ENCODE measurements around the gene RFWD3. TPM values are rescaled to one million over a fixed set of nuclear protein-coding genes. Genes with fewer than 3 reads are reported as not detected.

Gene RFWD3
- total RNA-seq, 1 donor from 2014 or later: 34.3 TPM

GRCh38 chr16:74660383-74660782, 6.3 kb downstream of the RFWD3 start:
- H3K27me3 Mint-ChIP-seq (ENCODE audit: low read depth, unreplicated experiment): no peaks in the 10 kb centered on the region
- H3K4me2 ChIP-seq (ENCODE audit: low read length): no peak overlapping the region
- TF ChIP-seq EZH2 (IDR thresholded peaks at IDR 0.05; ENCODE audit: insufficient read depth, low read length) (no peak), CTCF (IDR thresholded peaks at IDR 0.05; ENCODE audit: insufficient read depth, low read depth, low read length) (no peak)
- no peak overlapping the region for H3K27ac Mint-ChIP-seq (ENCODE audit: unreplicated experiment)
- H4K20me1 ChIP-seq (ENCODE audit: insufficient read depth, low read length): peaks cover 54% of the 10 kb centered on the region
- H3K36me3 Mint-ChIP-seq (ENCODE audit: low read depth, unreplicated experiment): peaks cover 24% of the 10 kb centered on the region
- no peak overlapping the region for H3K4me3 Mint-ChIP-seq (ENCODE audit: unreplicated experiment)
- no peaks in the 10 kb centered on the region for H3K27me3 ChIP-seq (ENCODE audit: insufficient read depth, low read length)
- peaks cover 10% of the 10 kb centered on the region for H3K4me1 Mint-ChIP-seq (ENCODE audit: low read depth, unreplicated experiment)
- DNase-seq (ENCODE audit: low read depth) (no peak), FAIRE-seq (no peak)
- H2AFZ ChIP-seq (ENCODE audit: low read depth, low read length): no peak overlapping the region
- peaks cover 39% of the 10 kb centered on the region for H3K36me3 ChIP-seq (ENCODE audit: insufficient read depth, low read length)
- H3K9ac ChIP-seq (ENCODE audit: low read length): no peak overlapping the region
- H3K9me3 ChIP-seq (ENCODE audit: insufficient read depth, low read depth, low read length): no peaks in the 10 kb centered on the region
- no peaks in the 10 kb centered on the region for H3K4me1 ChIP-seq (ENCODE audit: insufficient read depth, low read length)
- H3K27ac ChIP-seq (ENCODE audit: low read depth, low read length): no peak overlapping the region
- H3K9me3 Mint-ChIP-seq (ENCODE audit: unreplicated experiment): no peaks in the 10 kb centered on the region
- peaks cover 100% of the 10 kb centered on the region for H3K79me2 ChIP-seq (ENCODE audit: insufficient read depth, low read length)
- no peak overlapping the region for H3K4me3 ChIP-seq (ENCODE audit: insufficient read depth, low read depth, low read length)

DNA sequence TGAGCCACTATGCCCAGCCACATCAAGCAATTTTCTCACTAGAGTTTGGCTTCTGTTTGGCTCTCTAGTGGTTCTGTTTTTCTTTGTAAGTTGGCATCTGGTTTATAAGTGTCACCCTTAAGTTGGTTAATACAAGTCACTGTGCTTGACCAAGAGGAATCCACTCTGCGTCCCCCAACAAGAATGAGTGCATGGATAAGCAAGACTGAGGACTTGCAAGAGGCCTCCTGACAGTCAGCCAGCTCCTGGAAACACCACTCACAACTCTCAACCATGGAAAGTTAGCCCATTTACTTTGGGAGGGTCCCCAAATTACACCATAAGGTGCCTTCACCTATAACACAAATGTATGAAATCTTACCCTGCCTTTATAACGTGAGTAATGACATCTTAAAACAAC, 7.6 kb downstream of the RFWD3 start:
- H3K4me3 ChIP-seq (ENCODE audit: insufficient read depth, low read depth, low read length): no peak overlapping the region
- H3K9ac ChIP-seq (ENCODE audit: low read length): no peak overlapping the region
- TF ChIP-seq CTCF (IDR thresholded peaks at IDR 0.05; ENCODE audit: insufficient read depth, low read depth, low read length) (no peak), EZH2 (IDR thresholded peaks at IDR 0.05; ENCODE audit: insufficient read depth, low read length) (no peak)
- H3K4me3 Mint-ChIP-seq (ENCODE audit: unreplicated experiment): no peak overlapping the region
- H3K9me3 ChIP-seq (ENCODE audit: insufficient read depth, low read depth, low read length): no peaks in the 10 kb centered on the region
- no peak overlapping the region for H2AFZ ChIP-seq (ENCODE audit: low read depth, low read length)
- no peak overlapping the region for H3K27ac ChIP-seq (ENCODE audit: low read depth, low read length)
- no peaks in the 10 kb centered on the region for H3K27me3 ChIP-seq (ENCODE audit: insufficient read depth, low read length)
- no peaks in the 10 kb centered on the region for H3K4me1 ChIP-seq (ENCODE audit: insufficient read depth, low read length)
- H3K79me2 ChIP-seq (ENCODE audit: insufficient read depth, low read length): peaks cover 98% of the 10 kb centered on the region
- H3K27me3 Mint-ChIP-seq (ENCODE audit: low read depth, unreplicated experiment): no peaks in the 10 kb centered on the region
- FAIRE-seq: no peak
- H3K4me1 Mint-ChIP-seq (ENCODE audit: low read depth, unreplicated experiment): peaks cover 14% of the 10 kb centered on the region
- peaks cover 24% of the 10 kb centered on the region for H3K36me3 Mint-ChIP-seq (ENCODE audit: low read depth, unreplicated experiment)
- H4K20me1 ChIP-seq (ENCODE audit: insufficient read depth, low read length): peaks cover 62% of the 10 kb centered on the region
- H3K4me2 ChIP-seq (ENCODE audit: low read length): no peak overlapping the region
- no peaks in the 10 kb centered on the region for H3K9me3 Mint-ChIP-seq (ENCODE audit: unreplicated experiment)
- no peak overlapping the region for H3K27ac Mint-ChIP-seq (ENCODE audit: unreplicated experiment)
- no peak for DNase-seq (ENCODE audit: low read depth)
- H3K36me3 ChIP-seq (ENCODE audit: insufficient read depth, low read length): peaks cover 46% of the 10 kb centered on the region

DNA sequence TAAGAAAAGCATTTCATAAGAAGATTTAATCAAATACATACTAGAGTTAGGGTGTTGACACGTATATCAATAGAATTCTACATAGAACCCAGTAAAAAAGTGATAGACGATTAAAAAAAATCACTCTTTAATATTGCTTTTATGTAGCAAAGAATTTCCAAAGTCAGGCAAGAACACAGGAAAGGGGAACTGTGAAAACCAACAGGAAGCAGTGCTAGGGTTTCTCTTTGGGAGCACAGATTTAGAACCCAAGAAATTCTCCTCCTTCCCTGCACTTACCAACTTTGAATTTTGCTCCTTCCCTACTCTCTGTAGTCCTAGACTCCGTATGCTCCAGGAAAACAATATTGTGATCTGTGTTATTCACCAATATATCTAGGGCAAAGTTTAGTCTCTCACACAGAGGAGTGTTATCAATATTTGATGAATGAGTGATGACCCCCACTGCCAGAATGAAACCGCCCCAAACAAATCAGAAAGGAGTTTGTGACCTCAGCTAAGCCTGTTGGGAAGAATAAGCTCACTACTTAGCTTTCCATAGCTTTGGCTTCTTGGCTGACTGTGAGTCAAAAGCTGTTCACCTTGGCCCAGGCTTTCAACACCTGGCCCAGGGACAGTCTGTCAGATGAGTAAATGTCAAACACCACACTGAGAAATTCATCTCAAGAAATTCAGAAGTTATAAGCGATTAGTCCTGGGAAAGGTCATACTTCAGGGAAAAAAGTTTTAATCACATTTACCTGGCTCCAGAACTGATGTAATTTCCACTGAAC, 8.6 kb downstream of the RFWD3 start:
- Mint-ChIP-seq H3K9me3 (ENCODE audit: unreplicated experiment) (no peaks in the 10 kb centered on the region), H3K36me3 (ENCODE audit: low read depth, unreplicated experiment) (peaks cover 20% of the 10 kb centered on the region), H3K4me1 (ENCODE audit: low read depth, unreplicated experiment) (peaks cover 8% of the 10 kb centered on the region), H3K4me3 (ENCODE audit: unreplicated experiment) (no peak overlapping the region), H3K27ac (ENCODE audit: unreplicated experiment) (no peak overlapping the region), H3K27me3 (ENCODE audit: low read depth, unreplicated experiment) (no peaks in the 10 kb centered on the region)
- H2AFZ ChIP-seq (ENCODE audit: low read depth, low read length): no peak overlapping the region
- no peak for DNase-seq (ENCODE audit: low read depth)
- peaks cover 98% of the 10 kb centered on the region for H3K79me2 ChIP-seq (ENCODE audit: insufficient read depth, low read length)
- H3K27ac ChIP-seq (ENCODE audit: low read depth, low read length): no peak overlapping the region
- peaks cover 1% of the 10 kb centered on the region for H3K4me1 ChIP-seq (ENCODE audit: insufficient read depth, low read length)
- peaks cover 57% of the 10 kb centered on the region for H4K20me1 ChIP-seq (ENCODE audit: insufficient read depth, low read length)
- no peak overlapping the region for H3K9ac ChIP-seq (ENCODE audit: low read length)
- H3K36me3 ChIP-seq (ENCODE audit: insufficient read depth, low read length): peaks cover 40% of the 10 kb centered on the region
- no peaks in the 10 kb centered on the region for H3K9me3 ChIP-seq (ENCODE audit: insufficient read depth, low read depth, low read length)
- no peaks in the 10 kb centered on the region for H3K27me3 ChIP-seq (ENCODE audit: insufficient read depth, low read length)
- FAIRE-seq: no peak
- H3K4me2 ChIP-seq (ENCODE audit: low read length): no peak overlapping the region
- H3K4me3 ChIP-seq (ENCODE audit: insufficient read depth, low read depth, low read length): no peak overlapping the region
- TF ChIP-seq EZH2 (IDR thresholded peaks at IDR 0.05; ENCODE audit: insufficient read depth, low read length) (no peak), CTCF (IDR thresholded peaks at IDR 0.05; ENCODE audit: insufficient read depth, low read depth, low read length) (no peak)
